ENCODE results near the gene ZNF837. TPM values are rescaled to one million over a fixed set of nuclear protein-coding genes. Genes with fewer than 3 reads are reported as not detected.

ZNF837 gene
- total and polyA plus RNA-seq, 2 donors (not counting 1 experiment from before 2014, with no cell fraction given): 4.2 to 4.9 TPM

GRCh38 chr19:58387338-58388174, 6.7 kb upstream of the ZNF837 start:
- Histone ChIP-seq H3K79me2 (ENCODE audit: control insufficient read depth, insufficient read depth, low read length) (peaks cover 63% of the 10 kb centered on the region), H3K27me3 (replicated peaks in 1 of 4; ENCODE audit: control extremely low read depth in 1 of 4, control insufficient read depth in 3 of 4, insufficient read depth in 4 of 4, low read length in 3 of 4) (no peaks in the 10 kb centered on the region), H3K4me3 (ENCODE audit: control extremely low read depth in 1 of 5, extremely low read depth in 1 of 5, insufficient read depth in 1 of 5, low read depth in 2 of 5, low read length in 4 of 5) (peak overlapping the region; percentile 71 to 87 (median 76)), H3K9ac (ENCODE audit: low read length) (peak overlapping the region; percentile 69), H3K4me1 (ENCODE audit: control insufficient read depth in 2 of 2, insufficient read depth in 2 of 2, low read length in 2 of 2) (peaks cover 22 to 27% of the 10 kb centered on the region in 2 donors), H3K27ac (ENCODE audit: low read length in 2 of 2) (peak overlapping the region; percentile 75 to 94), H4K20me1 (ENCODE audit: control insufficient read depth, insufficient read depth, low read length, poor library complexity, severe bottlenecking) (peaks cover 43% of the 10 kb centered on the region), H3K9me3 (ENCODE audit: control extremely low read depth in 1 of 3, control insufficient read depth in 2 of 3, insufficient read depth in 1 of 3, low read length in 2 of 3) (no peaks in the 10 kb centered on the region), H3K4me2 (replicated peaks; ENCODE audit: low read depth, low read length, poor library complexity, severe bottlenecking) (peak overlapping the region; percentile 84), H3K36me3 (replicated peaks in 1 of 2; ENCODE audit: control extremely low read depth in 1 of 2, control insufficient read depth in 1 of 2, extremely low read depth in 1 of 2, insufficient read depth in 2 of 2, low read length in 1 of 2) (peaks cover 5 to 24% of the 10 kb centered on the region in 2 experiments), H2AFZ (ENCODE audit: insufficient read depth, low read depth, low read length, poor library complexity, severe bottlenecking) (peak overlapping the region; percentile 81)
- WGBS (ENCODE audit: insufficient coverage): 10% methylated on average over 35 of the region's 39 CpGs
- Mint-ChIP-seq H3K4me3 (peak overlapping the region; percentile 97), H3K27ac (peak overlapping the region; percentile 99), H3K27me3 (no peaks in the 10 kb centered on the region), H3K9me3 (ENCODE audit: insufficient read depth) (no peaks in the 10 kb centered on the region), H3K4me1 (peaks cover 40% of the 10 kb centered on the region)
- ATAC-seq (ENCODE audit: low read depth): no peak
- no peak for DNase-seq
- TF ChIP-seq EZH2 (IDR thresholded peaks at IDR 0.05; ENCODE audit: borderline replicate concordance, insufficient read depth, low read depth, low read length, poor library complexity, severe bottlenecking) (no peak), CTCF (IDR thresholded peaks at IDR 0.05) (no peak)
- ChIA-PET CTCF (no interaction called here), POLR2A (interaction anchor here (2.9 kb wide), 1 partner anchor 25 kb away, joined by 18 read pairs; the partner anchor contains the start of gene ZNF497)
- intact Hi-C loops (cut with micrococcal nuclease): loop anchor here (1.0 kb wide), 5 partner anchors 14 to 82 kb away; partner anchors contain the start of genes ERVK3-1, ZNF132 and ZNF324B
